HG02885 (cell line): ENCODE results near the gene NSD2.

ENCODE experiments used
- ATAC-seq: cut with Tn5 transposase; IDR thresholded peaks from one replicate; pipeline ENCODE4 v1.9.1; 2021; ENCODE audit warnings: mild to moderate bottlenecking; ENCODE audit not compliant: unreplicated experiment, poor library complexity

Gene NSD2

GRCh38 chr4:1862961-1863296 is 8.3 kb upstream of the NSD2 start:
- peak; percentile 19 for ATAC-seq

DNA sequence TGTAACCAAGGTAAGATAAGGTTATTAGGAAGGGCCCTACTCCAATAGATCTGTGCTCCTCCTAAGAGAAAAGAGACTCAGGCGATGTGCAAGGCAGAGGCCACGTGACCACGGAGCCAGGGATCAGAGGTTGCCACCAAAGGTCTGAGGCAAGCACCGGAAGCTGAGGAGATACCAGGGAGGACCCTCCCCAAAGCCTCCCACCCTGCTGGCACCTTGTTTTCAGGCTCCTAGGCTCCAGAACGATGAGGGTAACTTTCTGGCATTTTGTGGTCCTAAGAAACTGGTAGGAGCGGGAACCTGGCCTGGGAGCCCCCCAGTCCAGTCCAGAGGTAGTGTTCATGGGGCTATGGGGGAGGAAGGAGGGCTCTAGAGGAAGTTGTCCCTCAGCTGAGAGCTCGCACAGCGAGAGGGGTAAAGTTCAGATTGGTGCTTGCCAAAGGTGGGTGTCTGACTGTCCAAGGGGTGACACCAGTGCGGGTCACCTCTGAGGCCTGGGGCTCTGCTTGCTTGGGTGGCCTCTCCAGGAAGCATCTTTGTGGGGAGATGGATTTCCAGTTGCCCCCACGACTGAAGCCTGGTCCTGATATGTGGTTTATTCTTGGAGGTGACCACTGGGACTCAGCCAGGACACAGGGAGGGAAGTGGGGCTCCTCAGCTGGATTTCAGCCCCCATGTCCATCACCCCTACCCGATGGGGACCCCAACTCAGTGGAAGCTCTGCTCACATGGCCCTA is 7.7 kb upstream of the NSD2 start:
- ATAC-seq, result no peak

- ATAC-seq, result no peak
These were observed 6.9 kb upstream of the NSD2 start for GRCh38 chr4:1864076-1865008.

DNA sequence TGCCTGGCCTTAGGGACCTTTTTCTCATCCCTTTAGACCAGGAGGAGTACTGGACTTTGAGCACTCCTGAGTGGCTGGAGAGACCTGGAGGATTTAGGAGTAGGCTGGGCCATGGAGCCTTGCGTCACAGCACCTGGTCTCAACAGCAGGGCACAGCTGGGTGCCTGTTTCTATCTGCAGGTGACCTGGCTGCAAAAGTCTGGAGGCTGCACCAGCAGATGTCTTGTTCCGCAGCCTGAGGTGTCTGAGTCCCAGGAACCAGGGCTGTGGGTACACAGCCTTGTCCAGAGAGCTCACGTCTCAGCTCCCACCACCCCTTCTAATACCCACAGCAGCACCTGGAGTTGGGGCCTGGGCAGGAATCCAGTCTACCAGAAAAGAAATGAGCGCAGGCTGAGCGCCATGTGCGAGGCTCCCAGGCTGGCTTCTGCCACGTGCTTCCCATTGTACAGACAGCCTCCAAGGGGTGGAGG is 5.0 kb upstream of the NSD2 start:
- no peak for ATAC-seq

- ATAC-seq, result no peak
These were observed 2.9 kb upstream of the NSD2 start for GRCh38 chr4:1868293-1868692.

DNA sequence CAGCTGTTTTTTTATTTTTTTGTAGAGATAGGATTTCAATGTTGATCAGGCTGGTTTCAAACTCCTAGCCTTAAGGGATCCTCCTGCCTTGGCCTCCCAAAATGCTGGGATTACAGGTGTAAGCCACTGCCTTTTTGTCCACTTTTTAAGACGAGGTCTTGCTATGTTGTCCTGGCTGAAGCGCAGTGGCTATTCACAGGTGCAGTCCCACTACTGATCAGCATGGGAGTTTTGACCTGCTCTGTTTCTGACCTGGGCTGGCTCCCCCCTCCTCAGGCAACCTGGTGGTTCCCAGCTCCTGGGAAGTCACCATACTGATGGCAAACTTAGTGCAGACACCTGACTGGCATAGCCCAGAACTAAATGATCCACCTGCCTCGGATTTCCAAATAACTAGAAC is 2.3 kb upstream of the NSD2 start:
- no peak for ATAC-seq

- ATAC-seq, result peak; percentile 0
These were observed 1.5 kb upstream of the NSD2 start for GRCh38 chr4:1869530-1870327.

- peak; percentile 38 for ATAC-seq
These were observed 940 bp upstream of the NSD2 start for GRCh38 chr4:1870328-1870577.

- peak; percentile 12 for ATAC-seq
These were observed 353 bp downstream of the NSD2 start for GRCh38 chr4:1871471-1872021.

- no peak for ATAC-seq
These were observed 1.7 kb downstream of the NSD2 start for GRCh38 chr4:1872870-1873269.

- no peak for ATAC-seq
These were observed 2.1 kb downstream of the NSD2 start for GRCh38 chr4:1873291-1873690.

GRCh38 chr4:1873776-1874175 is 2.6 kb downstream of the NSD2 start:
- no peak for ATAC-seq

GRCh38 chr4:1874201-1874600 is 3.0 kb downstream of the NSD2 start:
- no peak for ATAC-seq

GRCh38 chr4:1879485-1879884 is 8.3 kb downstream of the NSD2 start:
- no peak for ATAC-seq

DNA sequence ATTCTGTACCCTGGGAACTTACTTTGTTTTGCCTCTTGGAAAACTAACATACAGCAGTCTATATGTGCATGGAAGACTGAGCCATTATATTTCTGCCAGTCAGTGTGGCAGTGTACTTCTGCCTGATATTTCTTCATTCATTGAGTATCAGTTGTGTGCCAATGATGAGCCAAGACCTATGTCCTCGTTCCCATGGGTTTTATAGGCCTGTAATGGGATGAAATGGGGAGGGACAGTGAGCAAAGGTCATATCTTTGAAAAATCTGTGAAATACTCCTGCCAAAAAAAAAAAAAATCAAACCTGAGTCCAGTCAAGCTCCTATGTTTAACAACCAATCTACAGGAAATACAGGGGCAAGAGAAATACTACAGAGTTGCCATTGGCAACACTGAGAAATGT is 9.1 kb downstream of the NSD2 start:
- ATAC-seq, result no peak

DNA sequence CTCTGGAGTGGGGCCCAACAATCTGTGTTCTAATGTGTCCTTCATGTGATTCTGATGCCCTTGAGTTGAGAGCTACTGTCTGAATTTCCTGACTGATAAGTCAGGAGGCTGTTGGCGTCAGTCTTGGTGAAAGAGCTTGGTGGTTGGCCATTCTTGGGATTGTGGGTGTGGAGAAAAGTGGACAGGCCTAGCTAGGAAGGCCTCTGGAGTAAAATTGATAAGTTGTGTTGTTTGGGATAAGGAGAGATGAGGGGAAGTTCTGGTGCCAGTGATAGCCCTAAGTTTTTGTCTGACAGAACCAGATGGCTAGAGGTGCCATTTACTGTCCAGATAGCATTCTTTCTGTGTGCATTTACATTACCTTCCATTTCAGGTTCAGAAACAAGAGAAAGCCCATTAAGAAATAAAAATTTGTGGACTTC is 11.7 kb downstream of the NSD2 start:
- no peak for ATAC-seq

- ATAC-seq, result no peak
These were observed 12.4 kb downstream of the NSD2 start for GRCh38 chr4:1883583-1883982.

GRCh38 chr4:1885414-1885813 is 14.2 kb downstream of the NSD2 start:
- ATAC-seq, result no peak

- ATAC-seq, result no peak
These were observed 15.9 kb downstream of the NSD2 start for GRCh38 chr4:1887052-1887451.

- no peak for ATAC-seq
These were observed 19.9 kb downstream of the NSD2 start for GRCh38 chr4:1890979-1891570.
